K562 (cell line): ENCODE measurements around the gene ARFRP1. TPM values are rescaled to one million over a fixed set of nuclear protein-coding genes. Genes with fewer than 3 reads are reported as not detected.
A peak's percentile ranks its signal among the peaks of the same experiment; 100 is the strongest.

ENCODE experiments used
- ATAC-seq: fragments of 200-7000 bp; cut with Tn5 transposase; 3 replicates; pipeline ENCODE4 v1.9.1; 2020; ENCODE audit warnings: moderate library complexity
- BruUV-seq: library from RNA; stranded (reverse); fragments of 400-500 nt; replicated peaks from 2 replicates; lab custom pipeline; 2021; lab: Mats Ljungman, UMichigan
- CTCF ChIA-PET: fragments of 300-600 bp; formaldehyde crosslinking; extraction: SDS; loops from one replicate; lab custom pipeline; 2021; ENCODE audit warnings: low intra/inter-chr PET ratio; lab: Yijun Ruan, JAX
- POLR2A ChIA-PET: fragments of 300-600, 350-650 bp; sonication (Branson Sonifier 250); formaldehyde crosslinking; extraction: SDS; loops from one replicate; lab custom pipeline; 2021; ENCODE audit warnings: antibody characterized with exemption, inconsistent platforms; lab: Yijun Ruan, JAX
- DNase-seq, 4 experiments: peaks; one replicate each; pipeline versions ENCODE4 v3.0.0 to v3.0.0-alpha.2; 2011 to 2018; ENCODE audit warnings: low spot score in 3 of 4, mixed read lengths in 3 of 4; ENCODE audit errors: extremely low read depth in 1 of 4
- FAIRE-seq: peaks from 2 replicates; lab custom pipeline; 2011; peaks lifted over from hg19 to GRCh38; lab: Jason Lieb, UNC
- H2AFZ ChIP-seq: 2 replicates; pipeline ENCODE4 v1.6.0; 2011; ENCODE audit warnings: low read depth, low read length, control low read depth, inconsistent platforms
- H3K27ac ChIP-seq: fragments of 200-600 bp; 3 replicates; pipeline ENCODE4 v1.8.0; 2011; ENCODE audit warnings: low read depth, mild to moderate bottlenecking, control low read depth, inconsistent platforms, low read length, moderate library complexity, mixed read lengths; ENCODE audit errors: extremely low read depth
- H3K27me3 ChIP-seq, 2 experiments: fragments of 300-600 bp in 1 of 2; 2 replicates in 1 of 2; 3 replicates in 1 of 2; pipeline versions ENCODE4 v1.6.0 to v1.8.0; 2011; ENCODE audit warnings: inconsistent platforms in 2 of 2, low read length in 2 of 2, mild to moderate bottlenecking in 1 of 2, mixed read lengths in 1 of 2, moderate library complexity in 1 of 2; ENCODE audit not compliant: control insufficient read depth in 2 of 2, insufficient read depth in 2 of 2
- H3K36me3 ChIP-seq: fragments of 300-600 bp; 3 replicates; pipeline ENCODE4 v1.8.0; 2011; ENCODE audit warnings: mild to moderate bottlenecking, low read length, inconsistent platforms; ENCODE audit not compliant: control insufficient read depth, insufficient read depth
- H3K4me1 ChIP-seq, 2 experiments: fragments of 200-600 bp in 1 of 2; replicated peaks in 1 of 2; 2 replicates in 1 of 2; 3 replicates in 1 of 2; pipeline versions ENCODE4 v1.5.1 to v1.8.0; 2011; ENCODE audit warnings: inconsistent platforms in 2 of 2, low read length in 2 of 2, mild to moderate bottlenecking in 1 of 2, mixed read lengths in 1 of 2, moderate library complexity in 1 of 2; ENCODE audit not compliant: control insufficient read depth in 2 of 2, insufficient read depth in 2 of 2
- H3K4me2 ChIP-seq: 2 replicates; pipeline ENCODE4 v1.6.1; 2011; ENCODE audit warnings: low read length, control low read depth, inconsistent platforms, mixed read lengths; ENCODE audit not compliant: insufficient read depth
- H3K4me3 ChIP-seq: fragments of 200-600 bp; sonication (generic), shearing (Covaris generic); 2 replicates; pipeline ENCODE4 v1.5.1; 2016; ENCODE audit warnings: control low read depth, inconsistent platforms
- H3K79me2 ChIP-seq: fragments of 200-600 bp; 3 replicates; pipeline ENCODE4 v1.8.0; 2011; ENCODE audit warnings: low read length, inconsistent platforms; ENCODE audit not compliant: control insufficient read depth, insufficient read depth
- H3K9ac ChIP-seq, 2 experiments: 2 replicates each; pipeline versions ENCODE4 v1.6.0 to v1.6.1; 2011; ENCODE audit warnings: low read depth in 2 of 2, low read length in 2 of 2, control low read depth in 1 of 2, inconsistent platforms in 1 of 2, mild to moderate bottlenecking in 1 of 2, mixed read lengths in 1 of 2; ENCODE audit not compliant: insufficient read depth in 1 of 2
- H3K9me1 ChIP-seq: one replicate; pipeline ENCODE4 v1.6.0; 2011; ENCODE audit warnings: inconsistent platforms, mild to moderate bottlenecking, low read length, moderate library complexity; ENCODE audit not compliant: control insufficient read depth, insufficient read depth
- H3K9me3 ChIP-seq: replicated peaks from 2 replicates; pipeline ENCODE4 v1.5.1; 2011; ENCODE audit warnings: low read depth, low read length, inconsistent platforms; ENCODE audit not compliant: control insufficient read depth, insufficient read depth
- H4K20me1 ChIP-seq: replicated peaks from 2 replicates; pipeline ENCODE4 v1.6.1; 2011; ENCODE audit warnings: low read length, inconsistent platforms, mixed read lengths; ENCODE audit not compliant: control insufficient read depth, insufficient read depth
- POLR2G ChIP-seq: fragments of 200-400 bp; formaldehyde crosslinking; IDR thresholded peaks from 2 replicates; pipeline ENCODE4 v1.6.1; 2017; ENCODE audit warnings: low read depth, mild to moderate bottlenecking, antibody characterized with exemption, low read length, moderate library complexity
- RBFOX2 ChIP-seq: fragments of 200-400 bp; formaldehyde crosslinking; IDR thresholded peaks from 2 replicates; pipeline ENCODE4 v1.6.1; 2017; ENCODE audit warnings: low read depth, mild to moderate bottlenecking, low read length, moderate library complexity
- SRSF1 ChIP-seq: fragments of 200-400 bp; formaldehyde crosslinking; IDR thresholded peaks from 2 replicates; pipeline ENCODE4 v1.6.1; 2017; ENCODE audit warnings: mild to moderate bottlenecking, low read depth, low read length, moderate library complexity
- WGBS: fragments of 100-300 bp; shearing (Covaris generic); methylation state at CpG from one replicate; pipeline ENCODE4 v1.1.6; 2016; ENCODE audit warnings: low coverage, mixed read lengths; ENCODE audit not compliant: insufficient coverage; ENCODE audit errors: missing lambda C conversion rate; 5-methylcytosine and 5-hydroxymethylcytosine counted together
- in situ Hi-C: fragments of 300-500 bp; cut with MboI; formaldehyde crosslinking; loops from 4 replicates; pipeline ENCODE4 v1.15.0; 2018; ENCODE audit warnings: inconsistent platforms, mixed read lengths
- intact Hi-C: fragments of 100-400 bp; cut with micrococcal nuclease; formaldehyde crosslinking; loops from 2 replicates; pipeline ENCODE4 v1.14.2; 2022
- polyA plus RNA-seq, 8 experiments: library from polyadenylated mRNA; depleted of rRNA in 4 of 8; stranded (reverse) in 5 of 8; unstranded in 3 of 8; fragments of >200 nt; fragmentation: Nextera tagmentation in 2 of 8; fragmentation: Illumina TruSeq in 1 of 8; extraction: Ambion mirVana in 2 of 8; extraction: Trizol in 1 of 8; gene quantifications; 2 replicates each; pipeline versions ENCODE4 v1.2.1 to v1.2.3, GENCODE V29; 2011 to 2014; ENCODE audit warnings: inconsistent platforms in 1 of 8, missing spikeins in 1 of 8
- total RNA-seq, 7 experiments: library from RNA; depleted of rRNA in 6 of 7; stranded (reverse); fragments of >200 nt in 6 of 7; fragmentation: Illumina TruSeq in 2 of 7; extraction: Trizol in 2 of 7; gene quantifications; 2 replicates each; pipeline versions ENCODE4 v1.2.1 to v1.2.3, GENCODE V29; 2011 to 2021; ENCODE audit warnings: low replicate concordance in 1 of 7

Gene ARFRP1
- total and polyA plus RNA-seq, 9 of the 15 experiments (the other 6 are each of a cell fraction or from before 2014, with no cell fraction given) = 2.2 to 78.9 (median 37.3) TPM

- ATAC-seq = no peak
- POLR2A ChIA-PET = interaction anchor here (0.6 kb wide), 1 partner anchor 414 kb away, joined by 3 read pairs; no protein-coding TSS in a partner anchor
- no peaks in the 10 kb centered on the region for H3K79me2 ChIP-seq
- no peak for FAIRE-seq
- H3K4me2 ChIP-seq = no peak overlapping the region
- H3K9me3 ChIP-seq = no peaks in the 10 kb centered on the region
- CTCF ChIA-PET = no interaction called here
- H3K9me1 ChIP-seq = no peaks in the 10 kb centered on the region
- H3K4me1 ChIP-seq = peaks cover 9 to 70% of the 10 kb centered on the region in 2 experiments
- no peaks in the 10 kb centered on the region for H3K27me3 ChIP-seq
- no peaks in the 10 kb centered on the region for H4K20me1 ChIP-seq
- peak overlapping the region in 1 of 2 experiments; percentile 91; a peak in 1 of 4 replicates for H3K9ac ChIP-seq
- no peak for DNase-seq
- peaks cover 44% of the 10 kb centered on the region; the same call in 1 of the 3 replicates for H3K36me3 ChIP-seq
- intact Hi-C loops (no loop called here), in situ Hi-C loops (no loop called here)
- no peak for TF ChIP-seq SRSF1
- TF ChIP-seq RBFOX2 = peak; percentile 38; the same call in 1 of the 2 replicates
- TF ChIP-seq POLR2G = peak; percentile 71
- WGBS = 89% methylated on average over 14 of the region's 21 CpGs
- no peak overlapping the region for H3K4me3 ChIP-seq
- no peak overlapping the region for H3K27ac ChIP-seq
- no peak overlapping the region for H2AFZ ChIP-seq
- no TSS peak for BruUV-seq
Measured at GRCh38 chr20:63685269-63686026, 22.3 kb downstream of the ARFRP1 start.
